GM12891 (cell line): ENCODE results near the gene RBM4.

Source experiments
- PAX5 ChIP-seq: IDR thresholded peaks from 2 replicates; pipeline ENCODE4 v1.6.1; 2011; ENCODE audit warnings: low read length, moderate library complexity, mild to moderate bottlenecking; ENCODE audit not compliant: insufficient read depth, severe bottlenecking
- POLR2A ChIP-seq: IDR thresholded peaks from 2 replicates; pipeline ENCODE4 v1.6.1; 2011; ENCODE audit warnings: low read depth, low read length, control low read depth
- POLR2AphosphoS5 ChIP-seq: IDR thresholded peaks from 2 replicates; pipeline ENCODE4 v1.6.1; 2011; ENCODE audit warnings: low read depth, low read length, control low read depth
- SPI1 ChIP-seq: IDR thresholded peaks from 2 replicates; pipeline ENCODE4 v1.6.1; 2011; ENCODE audit warnings: low read depth, low read length, control low read depth
- TAF1 ChIP-seq: IDR thresholded peaks from 2 replicates; pipeline ENCODE4 v1.6.1; 2011; ENCODE audit warnings: low read depth, low read length, control low read depth

DNA sequence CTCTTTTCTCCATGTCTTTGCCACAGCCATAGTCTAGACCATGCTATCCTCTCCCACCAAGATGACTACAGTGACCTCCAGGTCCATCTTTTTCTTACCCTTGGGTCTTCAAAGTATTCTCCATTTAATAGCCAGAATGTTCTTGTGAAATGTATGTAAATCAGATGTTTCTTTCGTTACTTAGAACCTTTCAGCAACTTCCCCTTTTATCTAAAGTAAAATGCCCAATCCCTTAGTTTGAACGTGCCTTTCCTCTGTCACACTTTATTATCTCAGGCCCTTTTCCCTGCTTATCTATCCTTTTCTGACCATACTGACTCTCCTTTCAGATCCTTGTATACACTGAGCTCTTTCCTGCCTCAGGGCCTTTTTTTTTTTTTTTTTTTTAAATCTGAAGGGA lies 21.3 kb downstream of the RBM4 start:
- TF ChIP-seq POLR2A (no peak), POLR2AphosphoS5 (no peak), SPI1 (peak; percentile 57; the same call in 1 of the 2 replicates), TAF1 (no peak), PAX5 (no peak)
